ENCODE measurements around the gene COMP. TPM values are rescaled to one million over a fixed set of nuclear protein-coding genes. Genes with fewer than 3 reads are reported as not detected.

COMP gene
- total and polyA plus RNA-seq, 9 donors: 0.88 to 96.3 (median 8.7) TPM

- no peak overlapping the region for H3K27ac ChIP-seq (ENCODE audit: low read length)
- 88% methylated on average over 12 of the region's 13 CpGs for WGBS (ENCODE audit: insufficient coverage)
- H3K9me3 ChIP-seq (replicated peaks; ENCODE audit: control insufficient read depth, low read depth, low read length): no peaks in the 10 kb centered on the region
- no peaks in the 10 kb centered on the region for H3K27me3 ChIP-seq (ENCODE audit: control insufficient read depth, insufficient read depth, low read length)
- H3K36me3 ChIP-seq (ENCODE audit: control insufficient read depth, insufficient read depth, low read length): peaks cover 3% of the 10 kb centered on the region
- no peak overlapping the region for H3K4me3 ChIP-seq (ENCODE audit: low read length)
- DNase-seq: no peak
- H3K4me1 ChIP-seq (ENCODE audit: control insufficient read depth, insufficient read depth, low read length): peaks cover 27% of the 10 kb centered on the region
Observed at GRCh38 chr19:18770663-18771327, 20.3 kb downstream of the COMP start.

GRCh38 chr19:18769989-18770528, 21.0 kb downstream of the COMP start:
- Histone ChIP-seq H3K9me3 (replicated peaks; ENCODE audit: control insufficient read depth, low read depth, low read length) (no peaks in the 10 kb centered on the region), H3K27me3 (ENCODE audit: control insufficient read depth, insufficient read depth, low read length) (no peaks in the 10 kb centered on the region), H3K4me1 (ENCODE audit: control insufficient read depth, insufficient read depth, low read length) (peaks cover 27% of the 10 kb centered on the region), H3K36me3 (ENCODE audit: control insufficient read depth, insufficient read depth, low read length) (peaks cover 2% of the 10 kb centered on the region), H3K27ac (ENCODE audit: low read length) (no peak overlapping the region), H3K4me3 (ENCODE audit: low read length) (no peak overlapping the region)
- 78% methylated on average over 13 of the region's 15 CpGs for WGBS (ENCODE audit: insufficient coverage)
- no peak for DNase-seq

GRCh38 chr19:18768997-18769891, 21.9 kb downstream of the COMP start:
- no peaks in the 10 kb centered on the region for H3K27me3 ChIP-seq (ENCODE audit: control insufficient read depth, insufficient read depth, low read length)
- 71% methylated on average over 19 of the region's 24 CpGs for WGBS (ENCODE audit: insufficient coverage)
- peaks cover 33% of the 10 kb centered on the region for H3K4me1 ChIP-seq (ENCODE audit: control insufficient read depth, insufficient read depth, low read length)
- peak; percentile 74 for DNase-seq
- no peak overlapping the region for H3K4me3 ChIP-seq (ENCODE audit: low read length)
- peaks cover 4% of the 10 kb centered on the region for H3K36me3 ChIP-seq (ENCODE audit: control insufficient read depth, insufficient read depth, low read length)
- H3K27ac ChIP-seq (ENCODE audit: low read length): peak overlapping the region; percentile 55
- H3K9me3 ChIP-seq (replicated peaks; ENCODE audit: control insufficient read depth, low read depth, low read length): no peaks in the 10 kb centered on the region

GRCh38 chr19:18768046-18768771, 22.9 kb downstream of the COMP start:
- no peaks in the 10 kb centered on the region for H3K27me3 ChIP-seq (ENCODE audit: control insufficient read depth, insufficient read depth, low read length)
- 49% methylated on average over 19 of the region's 30 CpGs for WGBS (ENCODE audit: insufficient coverage)

GRCh38 chr19:18765224-18765623, 25.9 kb downstream of the COMP start:
- H3K4me1 ChIP-seq (ENCODE audit: control insufficient read depth, insufficient read depth, low read length): peaks cover 67% of the 10 kb centered on the region
- no peak overlapping the region for H3K27ac ChIP-seq (ENCODE audit: low read length)
- no peaks in the 10 kb centered on the region for H3K27me3 ChIP-seq (ENCODE audit: control insufficient read depth, insufficient read depth, low read length)
- WGBS (ENCODE audit: insufficient coverage): no CpG with 5 or more reads among the region's 8 CpGs
- no peak overlapping the region for H3K4me3 ChIP-seq (ENCODE audit: low read length)
- H3K36me3 ChIP-seq (ENCODE audit: control insufficient read depth, insufficient read depth, low read length): peaks cover 4% of the 10 kb centered on the region
- H3K9me3 ChIP-seq (replicated peaks; ENCODE audit: control insufficient read depth, low read depth, low read length): no peaks in the 10 kb centered on the region
- no peak for DNase-seq

More at GRCh38 chr19:18768046-18768771, 22.9 kb downstream of the COMP start:
- peaks cover 6% of the 10 kb centered on the region for H3K36me3 ChIP-seq (ENCODE audit: control insufficient read depth, insufficient read depth, low read length)
- no peaks in the 10 kb centered on the region for H3K9me3 ChIP-seq (replicated peaks; ENCODE audit: control insufficient read depth, low read depth, low read length)
- peaks cover 43% of the 10 kb centered on the region for H3K4me1 ChIP-seq (ENCODE audit: control insufficient read depth, insufficient read depth, low read length)
- peak overlapping the region; percentile 55 for H3K27ac ChIP-seq (ENCODE audit: low read length)
- no peak overlapping the region for H3K4me3 ChIP-seq (ENCODE audit: low read length)
- DNase-seq: no peak

GRCh38 chr19:18764591-18765051, 26.5 kb downstream of the COMP start:
- DNase-seq: no peak

GRCh38 chr19:18763674-18764590, 27.2 kb downstream of the COMP start:
- no peaks in the 10 kb centered on the region for H3K9me3 ChIP-seq (replicated peaks; ENCODE audit: control insufficient read depth, low read depth, low read length)
- peaks cover 7% of the 10 kb centered on the region for H3K36me3 ChIP-seq (ENCODE audit: control insufficient read depth, insufficient read depth, low read length)
- no peaks in the 10 kb centered on the region for H3K27me3 ChIP-seq (ENCODE audit: control insufficient read depth, insufficient read depth, low read length)
- H3K4me1 ChIP-seq (ENCODE audit: control insufficient read depth, insufficient read depth, low read length): peaks cover 59% of the 10 kb centered on the region
- 74% methylated on average over 37 of the region's 41 CpGs for WGBS (ENCODE audit: insufficient coverage)
- DNase-seq: no peak
- no peak overlapping the region for H3K27ac ChIP-seq (ENCODE audit: low read length)
- H3K4me3 ChIP-seq (ENCODE audit: low read length): no peak overlapping the region

More at GRCh38 chr19:18764591-18765051, 26.5 kb downstream of the COMP start:
- Histone ChIP-seq H3K36me3 (ENCODE audit: control insufficient read depth, insufficient read depth, low read length) (peaks cover 4% of the 10 kb centered on the region), H3K4me3 (ENCODE audit: low read length) (no peak overlapping the region), H3K9me3 (replicated peaks; ENCODE audit: control insufficient read depth, low read depth, low read length) (no peaks in the 10 kb centered on the region), H3K27ac (ENCODE audit: low read length) (no peak overlapping the region), H3K27me3 (ENCODE audit: control insufficient read depth, insufficient read depth, low read length) (no peaks in the 10 kb centered on the region), H3K4me1 (ENCODE audit: control insufficient read depth, insufficient read depth, low read length) (peaks cover 66% of the 10 kb centered on the region)
- 75% methylated on average over 4 of the region's 4 CpGs for WGBS (ENCODE audit: insufficient coverage)

- peaks cover 7% of the 10 kb centered on the region for H3K36me3 ChIP-seq (ENCODE audit: control insufficient read depth, insufficient read depth, low read length)
- H3K27ac ChIP-seq (ENCODE audit: low read length): peak overlapping the region; percentile 74
- DNase-seq: peak; percentile 88
- H3K9me3 ChIP-seq (replicated peaks; ENCODE audit: control insufficient read depth, low read depth, low read length): no peaks in the 10 kb centered on the region
- no peak overlapping the region for H3K4me3 ChIP-seq (ENCODE audit: low read length)
- 26% methylated on average over 27 of the region's 35 CpGs for WGBS (ENCODE audit: insufficient coverage)
- H3K27me3 ChIP-seq (ENCODE audit: control insufficient read depth, insufficient read depth, low read length): no peaks in the 10 kb centered on the region
- H3K4me1 ChIP-seq (ENCODE audit: control insufficient read depth, insufficient read depth, low read length): peaks cover 44% of the 10 kb centered on the region
Observed at GRCh38 chr19:18762125-18763023, 28.7 kb downstream of the COMP start.
